ENCODE measurements around the gene PLA2G7.

Gene PLA2G7

GRCh38 chr6:46689657-46690056 is 45.5 kb downstream of the PLA2G7 start:
- no peak for DNase-seq (ENCODE audit: extremely low read depth in 1 of 2, low read depth in 1 of 2)

- DNase-seq (ENCODE audit: extremely low read depth in 1 of 2, low read depth in 1 of 2), result no peak
These were observed 46.2 kb downstream of the PLA2G7 start for GRCh38 chr6:46688966-46689335.

- DNase-seq (ENCODE audit: extremely low read depth in 1 of 2, low read depth in 1 of 2), result no peak
These were observed 46.8 kb downstream of the PLA2G7 start for GRCh38 chr6:46688117-46688965.

- no peak for DNase-seq (ENCODE audit: extremely low read depth in 1 of 2, low read depth in 1 of 2)
These were observed 47.5 kb downstream of the PLA2G7 start, which contains the start of gene TDRD6 for GRCh38 chr6:46687619-46688097. Gene TDRD6 (plus strand): TSS chr6:46687885. CDS start chr6:46688129, 244 bp downstream.

- DNase-seq (ENCODE audit: extremely low read depth in 1 of 2, low read depth in 1 of 2), result no peak
These were observed 50.4 kb downstream of the PLA2G7 start for GRCh38 chr6:46684771-46685170.

- DNase-seq (ENCODE audit: extremely low read depth in 1 of 2, low read depth in 1 of 2), result no peak
These were observed 57.9 kb downstream of the PLA2G7 start for GRCh38 chr6:46677314-46677654.

- no peak for DNase-seq (ENCODE audit: extremely low read depth in 1 of 2, low read depth in 1 of 2)
These were observed 58.4 kb downstream of the PLA2G7 start for GRCh38 chr6:46676604-46677313.

- DNase-seq (ENCODE audit: extremely low read depth in 1 of 2, low read depth in 1 of 2), result no peak
These were observed 60.8 kb downstream of the PLA2G7 start for GRCh38 chr6:46674410-46674809.

GRCh38 chr6:46667377-46667776 is 67.8 kb downstream of the PLA2G7 start:
- DNase-seq (ENCODE audit: extremely low read depth in 1 of 2, low read depth in 1 of 2), result no peak

GRCh38 chr6:46661483-46661882 is 73.7 kb downstream of the PLA2G7 start:
- DNase-seq (ENCODE audit: extremely low read depth in 1 of 2, low read depth in 1 of 2), result no peak

GRCh38 chr6:46657642-46658041 is 77.5 kb downstream of the PLA2G7 start:
- no peak for DNase-seq (ENCODE audit: extremely low read depth in 1 of 2, low read depth in 1 of 2)

GRCh38 chr6:46655803-46656202 is 79.4 kb downstream of the PLA2G7 start:
- DNase-seq (ENCODE audit: extremely low read depth in 1 of 2, low read depth in 1 of 2), result no peak
